Measurements from ENCODE around the gene GULP1.

Gene GULP1

DNA sequence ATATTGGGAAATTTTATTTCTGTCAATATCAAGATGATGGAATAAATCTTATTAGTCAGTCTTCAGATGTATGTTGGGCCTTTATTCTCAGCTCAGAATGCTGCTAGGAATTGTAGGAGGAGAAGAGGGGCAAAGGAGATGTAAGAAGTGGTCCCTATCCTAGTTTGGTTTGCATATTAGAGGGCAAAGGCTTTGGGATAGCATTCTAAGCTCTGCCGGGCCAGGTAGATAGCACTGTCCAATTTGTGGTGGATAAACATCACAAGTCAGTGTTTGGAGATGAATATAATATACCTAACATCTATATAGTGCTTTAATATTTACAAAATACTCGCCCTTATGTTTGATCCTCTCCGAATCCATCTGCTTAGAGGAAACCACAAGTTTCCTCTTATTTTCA is 149.2 kb downstream of the GULP1 start:
- Histone ChIP-seq H3K14ac (ENCODE audit: low read length) (no peak overlapping the region), H3K4me3 (ENCODE audit: low read length in 2 of 2) (no peak overlapping the region), H3K27ac (replicated peaks; ENCODE audit: low read length) (no peak overlapping the region), H3K9ac (ENCODE audit: low read depth, low read length, poor library complexity) (no peak overlapping the region), H3K9me3 (replicated peaks in 1 of 2; ENCODE audit: control insufficient read depth in 2 of 2, insufficient read depth in 1 of 2, low read depth in 1 of 2, low read length in 2 of 2) (peaks cover 0 to 8% of the 10 kb centered on the region in 2 donors), H2BK15ac (ENCODE audit: low read length) (no peak overlapping the region), H2AFZ (ENCODE audit: low read length) (no peak overlapping the region), H2BK120ac (ENCODE audit: low read depth, low read length) (no peak overlapping the region), H3K4me2 (ENCODE audit: insufficient read depth, low read length, poor library complexity, severe bottlenecking) (no peak overlapping the region), H2BK5ac (ENCODE audit: low read length) (no peak overlapping the region), H4K8ac (ENCODE audit: low read depth, low read length) (no peak overlapping the region), H3K79me1 (ENCODE audit: low read depth, low read length) (no peaks in the 10 kb centered on the region), H3K4me1 (ENCODE audit: control insufficient read depth in 2 of 2, insufficient read depth in 1 of 2, low read depth in 1 of 2, low read length in 2 of 2) (peaks cover 0 to 2% of the 10 kb centered on the region in 2 donors), H3K36me3 (replicated peaks in 1 of 2; ENCODE audit: control insufficient read depth in 2 of 2, insufficient read depth in 2 of 2, low read length in 2 of 2) (peaks cover 0 to 7% of the 10 kb centered on the region in 2 donors), H3K18ac (ENCODE audit: low read length) (no peak overlapping the region), H3K23ac (ENCODE audit: low read depth, low read length, poor library complexity) (no peak overlapping the region), H4K91ac (ENCODE audit: low read depth, low read length, poor library complexity) (no peak overlapping the region), H2AK5ac (ENCODE audit: low read depth, low read length) (no peak overlapping the region), H3K27me3 (ENCODE audit: control insufficient read depth in 3 of 3, insufficient read depth in 3 of 3, low read depth in 1 of 3, low read length in 3 of 3) (no peaks in the 10 kb centered on the region), H3K4ac (ENCODE audit: low read length) (no peak overlapping the region), H2BK12ac (ENCODE audit: low read length) (no peak overlapping the region)
- no CpG with 5 or more reads among the region's 3 CpGs for WGBS, 2 donors (ENCODE audit: extremely low coverage in 2 of 2, insufficient read length in 2 of 2, insufficient replicate concordance in 1 of 2)
- DNase-seq (ENCODE audit: low spot score), result no peak

DNA sequence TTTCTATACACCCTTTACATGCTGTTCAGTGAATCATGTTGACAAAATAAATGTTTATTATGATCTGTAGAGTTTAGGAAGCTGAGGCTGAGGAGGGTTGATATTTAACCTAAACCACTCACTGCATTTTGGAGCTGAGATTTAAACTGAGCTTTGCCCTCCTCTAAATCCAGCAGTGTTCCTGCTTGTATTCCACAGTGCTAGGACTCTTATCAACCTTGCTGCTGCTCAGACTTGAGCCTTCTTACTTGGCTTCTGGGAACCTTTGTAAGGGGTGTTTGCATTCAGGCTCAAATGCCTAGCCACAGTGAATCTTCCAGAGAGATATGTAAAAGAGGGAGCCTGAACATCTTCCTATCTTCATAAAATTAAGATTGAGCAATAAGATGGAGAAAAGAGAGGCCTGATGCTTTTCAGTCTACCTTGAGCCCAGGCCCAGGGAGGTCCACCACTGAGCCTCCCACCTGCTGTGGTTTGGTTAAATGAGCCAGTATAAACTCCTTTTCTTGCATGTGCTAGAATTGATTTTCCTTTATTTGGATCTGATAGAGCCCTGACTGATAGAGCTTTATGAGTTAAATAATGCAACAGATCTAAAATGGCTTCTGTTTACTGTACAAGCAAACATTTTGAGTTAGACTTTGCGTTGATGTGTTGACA is 149.7 kb downstream of the GULP1 start:
- H2BK120ac ChIP-seq (ENCODE audit: low read depth, low read length), result no peak overlapping the region
- H4K8ac ChIP-seq (ENCODE audit: low read depth, low read length), result no peak overlapping the region
- no peak overlapping the region for H2AK5ac ChIP-seq (ENCODE audit: low read depth, low read length)
- no peak overlapping the region for H2BK15ac ChIP-seq (ENCODE audit: low read length)
- H3K4ac ChIP-seq (ENCODE audit: low read length), result no peak overlapping the region
- no peak overlapping the region for H3K23ac ChIP-seq (ENCODE audit: low read depth, low read length, poor library complexity)
- no CpG with 5 or more reads among the region's 1 CpG for WGBS, 2 donors (ENCODE audit: extremely low coverage in 2 of 2, insufficient read length in 2 of 2, insufficient replicate concordance in 1 of 2)
- no peak overlapping the region for H2BK12ac ChIP-seq (ENCODE audit: low read length)
- no peak overlapping the region for H3K27ac ChIP-seq (replicated peaks; ENCODE audit: low read length)
- H3K18ac ChIP-seq (ENCODE audit: low read length), result no peak overlapping the region
- H2BK5ac ChIP-seq (ENCODE audit: low read length), result no peak overlapping the region
- peaks cover 0 to 8% of the 10 kb centered on the region in 2 donors for H3K9me3 ChIP-seq (replicated peaks in 1 of 2; ENCODE audit: control insufficient read depth in 2 of 2, insufficient read depth in 1 of 2, low read depth in 1 of 2, low read length in 2 of 2)
- H3K79me1 ChIP-seq (ENCODE audit: low read depth, low read length), result no peaks in the 10 kb centered on the region
- H2AFZ ChIP-seq (ENCODE audit: low read length), result no peak overlapping the region
- no peaks in the 10 kb centered on the region for H3K27me3 ChIP-seq (ENCODE audit: control insufficient read depth in 3 of 3, insufficient read depth in 3 of 3, low read depth in 1 of 3, low read length in 3 of 3)
- peaks cover 0 to 7% of the 10 kb centered on the region in 2 donors for H3K36me3 ChIP-seq (replicated peaks in 1 of 2; ENCODE audit: control insufficient read depth in 2 of 2, insufficient read depth in 2 of 2, low read length in 2 of 2)
- no peak overlapping the region for H3K9ac ChIP-seq (ENCODE audit: low read depth, low read length, poor library complexity)
- H3K4me2 ChIP-seq (ENCODE audit: insufficient read depth, low read length, poor library complexity, severe bottlenecking), result no peak overlapping the region
- H3K14ac ChIP-seq (ENCODE audit: low read length), result no peak overlapping the region
- H3K4me1 ChIP-seq (ENCODE audit: control insufficient read depth in 2 of 2, insufficient read depth in 1 of 2, low read depth in 1 of 2, low read length in 2 of 2), result peaks cover 0 to 2% of the 10 kb centered on the region in 2 donors
- H3K4me3 ChIP-seq (ENCODE audit: low read length in 2 of 2), result no peak overlapping the region
- no peak overlapping the region for H4K91ac ChIP-seq (ENCODE audit: low read depth, low read length, poor library complexity)
- DNase-seq (ENCODE audit: low spot score), result no peak

DNA sequence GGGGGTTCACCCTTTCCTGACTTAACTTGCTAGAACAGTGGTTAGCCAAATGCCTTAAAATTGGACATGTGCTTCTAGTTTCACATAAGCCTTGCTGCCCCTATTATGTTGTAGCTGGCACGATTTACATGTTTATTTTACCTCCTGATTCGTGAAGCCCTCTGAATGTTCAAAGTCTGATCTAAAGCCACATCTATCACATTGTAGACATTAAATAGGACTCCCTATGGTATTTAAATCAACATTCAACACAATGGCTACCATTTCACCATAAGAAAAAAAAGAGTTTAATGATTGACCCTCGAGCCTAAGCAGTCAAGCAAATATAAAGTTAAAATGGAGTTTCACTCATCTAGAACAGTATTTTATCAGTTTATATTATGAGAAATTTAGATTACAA is 151.5 kb downstream of the GULP1 start:
- Histone ChIP-seq H3K9ac (ENCODE audit: low read depth, low read length, poor library complexity) (no peak overlapping the region), H2BK120ac (ENCODE audit: low read depth, low read length) (no peak overlapping the region), H3K23ac (ENCODE audit: low read depth, low read length, poor library complexity) (no peak overlapping the region), H3K14ac (ENCODE audit: low read length) (no peak overlapping the region), H3K4me1 (ENCODE audit: control insufficient read depth in 2 of 2, insufficient read depth in 1 of 2, low read depth in 1 of 2, low read length in 2 of 2) (peaks cover 0 to 2% of the 10 kb centered on the region in 2 donors), H3K27ac (replicated peaks; ENCODE audit: low read length) (no peak overlapping the region), H3K9me3 (replicated peaks in 1 of 2; ENCODE audit: control insufficient read depth in 2 of 2, insufficient read depth in 1 of 2, low read depth in 1 of 2, low read length in 2 of 2) (no peaks in the 10 kb centered on the region), H2AK5ac (ENCODE audit: low read depth, low read length) (no peak overlapping the region), H3K4ac (ENCODE audit: low read length) (no peak overlapping the region), H3K4me2 (ENCODE audit: insufficient read depth, low read length, poor library complexity, severe bottlenecking) (no peak overlapping the region), H4K8ac (ENCODE audit: low read depth, low read length) (no peak overlapping the region), H2BK15ac (ENCODE audit: low read length) (no peak overlapping the region), H4K91ac (ENCODE audit: low read depth, low read length, poor library complexity) (no peak overlapping the region), H2BK5ac (ENCODE audit: low read length) (no peak overlapping the region), H3K79me1 (ENCODE audit: low read depth, low read length) (no peaks in the 10 kb centered on the region), H2BK12ac (ENCODE audit: low read length) (no peak overlapping the region), H3K18ac (ENCODE audit: low read length) (no peak overlapping the region), H2AFZ (ENCODE audit: low read length) (no peak overlapping the region), H3K27me3 (ENCODE audit: control insufficient read depth in 3 of 3, insufficient read depth in 3 of 3, low read depth in 1 of 3, low read length in 3 of 3) (no peaks in the 10 kb centered on the region), H3K36me3 (replicated peaks in 1 of 2; ENCODE audit: control insufficient read depth in 2 of 2, insufficient read depth in 2 of 2, low read length in 2 of 2) (peaks cover 0 to 2% of the 10 kb centered on the region in 2 donors), H3K4me3 (ENCODE audit: low read length in 2 of 2) (no peak overlapping the region)
- no CpG with 5 or more reads among the region's 3 CpGs for WGBS, 2 donors (ENCODE audit: extremely low coverage in 2 of 2, insufficient read length in 2 of 2, insufficient replicate concordance in 1 of 2)
- DNase-seq (ENCODE audit: low spot score), result no peak

DNA sequence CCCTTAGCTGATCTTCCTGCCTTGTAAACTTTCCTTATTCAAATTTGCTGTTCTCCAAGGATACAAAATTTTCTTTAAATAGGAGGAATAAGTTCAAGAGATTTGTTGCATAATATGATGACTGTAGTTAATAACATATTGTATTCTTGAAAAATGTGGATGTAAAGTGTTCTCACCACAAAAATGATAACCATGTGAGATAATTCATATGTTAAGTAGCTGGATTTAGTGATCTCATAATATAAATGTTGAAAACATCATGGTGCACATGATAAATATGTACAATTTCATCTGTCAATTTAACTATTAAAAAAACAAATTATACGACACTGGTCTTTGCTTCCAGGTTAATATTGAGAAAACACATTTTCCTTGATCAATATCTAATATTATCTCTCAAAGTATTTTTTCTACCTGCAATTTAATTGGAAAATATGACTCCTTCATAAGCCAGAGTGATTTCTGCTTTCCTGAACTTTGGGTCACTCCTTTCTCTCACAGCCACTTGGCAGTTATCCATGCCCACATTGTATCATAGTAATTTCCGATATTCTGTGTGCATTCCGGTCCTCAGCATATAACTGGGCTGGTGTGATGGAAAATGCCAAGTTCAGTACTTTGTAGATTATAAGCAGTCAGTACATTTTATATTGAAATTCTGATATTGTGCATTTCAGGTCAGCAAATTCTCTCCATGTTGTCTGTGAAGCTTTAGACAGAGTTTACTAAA is 152.6 kb downstream of the GULP1 start:
- no peak overlapping the region for H3K27ac ChIP-seq (replicated peaks; ENCODE audit: low read length)
- no peak overlapping the region for H3K9ac ChIP-seq (ENCODE audit: low read depth, low read length, poor library complexity)
- peaks cover 0 to 2% of the 10 kb centered on the region in 2 donors for H3K4me1 ChIP-seq (ENCODE audit: control insufficient read depth in 2 of 2, insufficient read depth in 1 of 2, low read depth in 1 of 2, low read length in 2 of 2)
- H2BK5ac ChIP-seq (ENCODE audit: low read length), result no peak overlapping the region
- H3K23ac ChIP-seq (ENCODE audit: low read depth, low read length, poor library complexity), result no peak overlapping the region
- no peak overlapping the region for H3K4me2 ChIP-seq (ENCODE audit: insufficient read depth, low read length, poor library complexity, severe bottlenecking)
- DNase-seq (ENCODE audit: low spot score), result no peak
- H4K91ac ChIP-seq (ENCODE audit: low read depth, low read length, poor library complexity), result no peak overlapping the region
- no CpG with 5 or more reads among the region's 3 CpGs for WGBS, 2 donors (ENCODE audit: extremely low coverage in 2 of 2, insufficient read length in 2 of 2, insufficient replicate concordance in 1 of 2)
- no peak overlapping the region for H3K4me3 ChIP-seq (ENCODE audit: low read length in 2 of 2)
- H2BK15ac ChIP-seq (ENCODE audit: low read length), result no peak overlapping the region
- no peak overlapping the region for H2BK120ac ChIP-seq (ENCODE audit: low read depth, low read length)
- H3K27me3 ChIP-seq (ENCODE audit: control insufficient read depth in 3 of 3, insufficient read depth in 3 of 3, low read depth in 1 of 3, low read length in 3 of 3), result no peaks in the 10 kb centered on the region
- H3K36me3 ChIP-seq (replicated peaks in 1 of 2; ENCODE audit: control insufficient read depth in 2 of 2, insufficient read depth in 2 of 2, low read length in 2 of 2), result peaks cover 2% of the 10 kb centered on the region in 2 donors
- H3K4ac ChIP-seq (ENCODE audit: low read length), result no peak overlapping the region
- H2AK5ac ChIP-seq (ENCODE audit: low read depth, low read length), result no peak overlapping the region
- H3K18ac ChIP-seq (ENCODE audit: low read length), result no peak overlapping the region
- H4K8ac ChIP-seq (ENCODE audit: low read depth, low read length), result no peak overlapping the region
- H3K14ac ChIP-seq (ENCODE audit: low read length), result no peak overlapping the region
- H3K9me3 ChIP-seq (replicated peaks in 1 of 2; ENCODE audit: control insufficient read depth in 2 of 2, insufficient read depth in 1 of 2, low read depth in 1 of 2, low read length in 2 of 2), result peaks cover 0 to 2% of the 10 kb centered on the region in 2 donors
- no peaks in the 10 kb centered on the region for H3K79me1 ChIP-seq (ENCODE audit: low read depth, low read length)
- H2AFZ ChIP-seq (ENCODE audit: low read length), result no peak overlapping the region
- H2BK12ac ChIP-seq (ENCODE audit: low read length), result no peak overlapping the region

All from neuronal stem cell (in vitro differentiated cells).